Mammary epithelial cell (primary cell): ENCODE measurements around the gene SPTLC1.

ENCODE experiments used
- CTCF ChIP-seq, 2 donors: IDR thresholded peaks in 1 of 2; conservative IDR thresholded peaks in 1 of 2; 2 replicates each; pipeline ENCODE4 v1.5.1; 2011 to 2012; ENCODE audit warnings: inconsistent platforms in 2 of 2, low read length in 2 of 2, mild to moderate bottlenecking in 2 of 2, control low read depth in 1 of 2, low read depth in 1 of 2; ENCODE audit not compliant: insufficient read depth in 1 of 2; ENCODE audit errors: extremely low read depth in 1 of 2
- EZH2 ChIP-seq: IDR thresholded peaks from 2 replicates; pipeline ENCODE4 v1.6.1; 2012; ENCODE audit warnings: low read length, inconsistent platforms, borderline replicate concordance

GRCh38 chr9:91995000-91995655 lies 120.1 kb downstream of the SPTLC1 start:
- TF ChIP-seq CTCF (conservative IDR thresholded peaks at IDR 0.05 in 1 of 2, IDR thresholded peaks at IDR 0.05 in 1 of 2; ENCODE audit: extremely low read depth in 1 of 2, insufficient read depth in 1 of 2, low read depth in 1 of 2, low read length in 2 of 2) (no peak), EZH2 (no peak)
